ENCODE results near the gene PEX5L. TPM values are rescaled to one million over a fixed set of nuclear protein-coding genes. Genes with fewer than 3 reads are reported as not detected.

The PEX5L gene
- total RNA-seq, 1 experiment from 2014 or later, result 3.2 TPM

DNA sequence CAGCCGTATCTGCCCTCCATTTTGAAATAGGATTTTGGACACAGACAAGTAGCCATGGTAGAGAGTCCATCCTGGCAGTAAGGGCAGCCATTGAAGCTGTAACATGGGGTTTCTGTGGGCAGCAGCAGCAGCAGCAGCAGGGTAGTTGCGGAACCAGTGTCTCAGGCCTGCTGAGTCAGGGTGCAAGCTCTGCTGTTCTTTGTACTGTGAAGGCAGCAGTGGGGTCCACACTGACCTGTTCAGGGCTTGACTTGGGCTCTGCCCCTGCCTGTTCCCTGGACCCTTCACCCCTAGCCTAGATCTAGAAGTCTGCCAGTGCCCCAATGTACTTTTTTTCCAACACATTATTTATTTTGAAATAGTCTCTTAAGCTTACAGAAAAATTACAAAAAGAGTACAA lies 9.7 kb downstream of the PEX5L start:
- ATAC-seq, result no peak
- TF ChIP-seq ZNF138 (CRISPR knock-in tag; conservative IDR thresholded peaks at IDR 0.05) (no peak), FOXK1 (CRISPR knock-in tag; IDR thresholded peaks at IDR 0.05) (no peak), GABPB1 (CRISPR knock-in tag; IDR thresholded peaks at IDR 0.05) (no peak), MXD4 (CRISPR knock-in tag; IDR thresholded peaks at IDR 0.05; ENCODE audit: borderline replicate concordance) (no peak), GTF2I (CRISPR knock-in tag; conservative IDR thresholded peaks at IDR 0.05) (no peak)
- TF ChIP-seq, protein P1, sequence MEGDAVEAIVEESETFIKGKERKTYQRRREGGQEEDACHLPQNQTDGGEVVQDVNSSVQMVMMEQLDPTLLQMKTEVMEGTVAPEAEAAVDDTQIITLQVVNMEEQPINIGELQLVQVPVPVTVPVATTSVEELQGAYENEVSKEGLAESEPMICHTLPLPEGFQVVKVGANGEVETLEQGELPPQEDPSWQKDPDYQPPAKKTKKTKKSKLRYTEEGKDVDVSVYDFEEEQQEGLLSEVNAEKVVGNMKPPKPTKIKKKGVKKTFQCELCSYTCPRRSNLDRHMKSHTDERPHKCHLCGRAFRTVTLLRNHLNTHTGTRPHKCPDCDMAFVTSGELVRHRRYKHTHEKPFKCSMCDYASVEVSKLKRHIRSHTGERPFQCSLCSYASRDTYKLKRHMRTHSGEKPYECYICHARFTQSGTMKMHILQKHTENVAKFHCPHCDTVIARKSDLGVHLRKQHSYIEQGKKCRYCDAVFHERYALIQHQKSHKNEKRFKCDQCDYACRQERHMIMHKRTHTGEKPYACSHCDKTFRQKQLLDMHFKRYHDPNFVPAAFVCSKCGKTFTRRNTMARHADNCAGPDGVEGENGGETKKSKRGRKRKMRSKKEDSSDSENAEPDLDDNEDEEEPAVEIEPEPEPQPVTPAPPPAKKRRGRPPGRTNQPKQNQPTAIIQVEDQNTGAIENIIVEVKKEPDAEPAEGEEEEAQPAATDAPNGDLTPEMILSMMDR (IDR thresholded peaks at IDR 0.05), result no peak
- TF ChIP-seq, protein P2, sequence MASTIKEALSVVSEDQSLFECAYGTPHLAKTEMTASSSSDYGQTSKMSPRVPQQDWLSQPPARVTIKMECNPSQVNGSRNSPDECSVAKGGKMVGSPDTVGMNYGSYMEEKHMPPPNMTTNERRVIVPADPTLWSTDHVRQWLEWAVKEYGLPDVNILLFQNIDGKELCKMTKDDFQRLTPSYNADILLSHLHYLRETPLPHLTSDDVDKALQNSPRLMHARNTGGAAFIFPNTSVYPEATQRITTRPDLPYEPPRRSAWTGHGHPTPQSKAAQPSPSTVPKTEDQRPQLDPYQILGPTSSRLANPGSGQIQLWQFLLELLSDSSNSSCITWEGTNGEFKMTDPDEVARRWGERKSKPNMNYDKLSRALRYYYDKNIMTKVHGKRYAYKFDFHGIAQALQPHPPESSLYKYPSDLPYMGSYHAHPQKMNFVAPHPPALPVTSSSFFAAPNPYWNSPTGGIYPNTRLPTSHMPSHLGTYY (CRISPR knock-in tag; IDR thresholded peaks at IDR 0.05), result no peak
- TF ChIP-seq, protein P3, sequence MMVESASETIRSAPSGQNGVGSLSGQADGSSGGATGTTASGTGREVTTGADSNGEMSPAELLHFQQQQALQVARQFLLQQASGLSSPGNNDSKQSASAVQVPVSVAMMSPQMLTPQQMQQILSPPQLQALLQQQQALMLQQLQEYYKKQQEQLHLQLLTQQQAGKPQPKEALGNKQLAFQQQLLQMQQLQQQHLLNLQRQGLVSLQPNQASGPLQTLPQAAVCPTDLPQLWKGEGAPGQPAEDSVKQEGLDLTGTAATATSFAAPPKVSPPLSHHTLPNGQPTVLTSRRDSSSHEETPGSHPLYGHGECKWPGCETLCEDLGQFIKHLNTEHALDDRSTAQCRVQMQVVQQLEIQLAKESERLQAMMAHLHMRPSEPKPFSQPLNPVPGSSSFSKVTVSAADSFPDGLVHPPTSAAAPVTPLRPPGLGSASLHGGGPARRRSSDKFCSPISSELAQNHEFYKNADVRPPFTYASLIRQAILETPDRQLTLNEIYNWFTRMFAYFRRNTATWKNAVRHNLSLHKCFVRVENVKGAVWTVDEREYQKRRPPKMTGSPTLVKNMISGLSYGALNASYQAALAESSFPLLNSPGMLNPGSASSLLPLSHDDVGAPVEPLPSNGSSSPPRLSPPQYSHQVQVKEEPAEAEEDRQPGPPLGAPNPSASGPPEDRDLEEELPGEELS (CRISPR knock-in tag; IDR thresholded peaks at IDR 0.05), result no peak
- TF ChIP-seq, protein P4, sequence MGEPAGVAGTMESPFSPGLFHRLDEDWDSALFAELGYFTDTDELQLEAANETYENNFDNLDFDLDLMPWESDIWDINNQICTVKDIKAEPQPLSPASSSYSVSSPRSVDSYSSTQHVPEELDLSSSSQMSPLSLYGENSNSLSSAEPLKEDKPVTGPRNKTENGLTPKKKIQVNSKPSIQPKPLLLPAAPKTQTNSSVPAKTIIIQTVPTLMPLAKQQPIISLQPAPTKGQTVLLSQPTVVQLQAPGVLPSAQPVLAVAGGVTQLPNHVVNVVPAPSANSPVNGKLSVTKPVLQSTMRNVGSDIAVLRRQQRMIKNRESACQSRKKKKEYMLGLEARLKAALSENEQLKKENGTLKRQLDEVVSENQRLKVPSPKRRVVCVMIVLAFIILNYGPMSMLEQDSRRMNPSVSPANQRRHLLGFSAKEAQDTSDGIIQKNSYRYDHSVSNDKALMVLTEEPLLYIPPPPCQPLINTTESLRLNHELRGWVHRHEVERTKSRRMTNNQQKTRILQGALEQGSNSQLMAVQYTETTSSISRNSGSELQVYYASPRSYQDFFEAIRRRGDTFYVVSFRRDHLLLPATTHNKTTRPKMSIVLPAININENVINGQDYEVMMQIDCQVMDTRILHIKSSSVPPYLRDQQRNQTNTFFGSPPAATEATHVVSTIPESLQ (CRISPR knock-in tag; IDR thresholded peaks at IDR 0.05), result no peak
- Mint-ChIP-seq H3K9me3 (no peaks in the 10 kb centered on the region), H3K4me1 (peaks cover 6% of the 10 kb centered on the region), H3K4me3 (no peak overlapping the region), H3K36me3 (no peaks in the 10 kb centered on the region), H3K27ac (no peak overlapping the region), H3K27me3 (ENCODE audit: low read depth) (no peaks in the 10 kb centered on the region)
- POLR2A ChIA-PET, result interaction anchor here (0.6 kb wide), 1 partner anchor 378 kb away, joined by 5 read pairs; no protein-coding TSS in a partner anchor
- CTCF ChIA-PET, result no interaction called here
- no peak for DNase-seq (ENCODE audit: low spot score)

DNA sequence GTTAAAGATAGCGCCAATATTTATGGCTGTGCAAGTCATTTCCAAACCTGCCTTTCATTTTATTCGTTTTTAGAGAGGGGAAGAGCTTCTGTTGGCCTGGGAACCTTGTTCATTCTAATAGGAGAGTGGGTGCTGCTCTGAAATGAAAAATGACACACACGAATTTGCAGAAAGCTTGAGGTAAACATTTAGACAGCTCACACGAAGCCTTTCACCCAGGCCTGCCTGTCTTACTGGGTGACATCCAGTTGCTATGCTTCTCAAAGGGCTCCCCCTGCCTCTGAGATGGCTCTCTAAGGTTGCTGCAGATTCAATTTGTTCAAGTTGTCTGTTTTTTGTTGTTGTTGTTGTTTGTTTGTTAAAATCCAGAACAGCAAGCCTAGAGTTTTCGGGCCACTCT lies 18.2 kb downstream of the PEX5L start:
- Mint-ChIP-seq H3K4me1 (0 out of 2 replicates have a peak, but pooled peaks cover 3% of the 10 kb centered on the region), H3K27me3 (ENCODE audit: low read depth) (no peaks in the 10 kb centered on the region), H3K36me3 (no peaks in the 10 kb centered on the region), H3K9me3 (no peaks in the 10 kb centered on the region), H3K4me3 (no peak overlapping the region), H3K27ac (no peak overlapping the region)
- ChIA-PET CTCF (interaction anchor here (1.0 to 2.8 kb wide), 2 partner anchors 90 to 207 kb away, joined by 5 to 17 read pairs; no protein-coding TSS in a partner anchor), POLR2A (no interaction called here)
- DNase-seq (ENCODE audit: low spot score), result no peak
- peak; percentile 48; the same call in 1 of the 2 replicates for ATAC-seq
- TF ChIP-seq, protein P1 (IDR thresholded peaks at IDR 0.05), result no peak
- no peak for TF ChIP-seq GTF2I (CRISPR knock-in tag; conservative IDR thresholded peaks at IDR 0.05)

DNA sequence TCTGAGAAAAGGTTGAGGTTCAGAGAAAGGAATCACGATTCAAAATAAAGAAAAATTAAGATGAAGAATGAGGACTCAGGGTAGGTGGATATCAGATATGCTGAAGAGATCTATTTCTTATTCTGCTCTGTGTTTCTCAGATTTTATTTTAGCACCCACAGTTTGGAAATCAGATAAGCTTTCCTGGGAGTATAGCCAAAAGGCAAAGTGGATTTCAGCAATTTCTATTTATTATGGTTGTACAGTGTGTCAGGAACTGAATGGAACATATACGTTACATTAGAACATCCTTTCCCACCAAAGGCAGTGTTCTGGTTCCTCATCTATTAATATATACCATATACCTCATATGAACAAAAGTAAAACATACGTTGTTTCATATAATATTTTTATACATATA lies 18.9 kb downstream of the PEX5L start:
- Mint-ChIP-seq H3K4me1 (0 out of 2 replicates have a peak, but pooled peaks cover 3% of the 10 kb centered on the region), H3K4me3 (no peak overlapping the region), H3K27ac (no peak overlapping the region), H3K9me3 (no peaks in the 10 kb centered on the region), H3K27me3 (ENCODE audit: low read depth) (no peaks in the 10 kb centered on the region), H3K36me3 (no peaks in the 10 kb centered on the region)
- DNase-seq (ENCODE audit: low spot score) (no peak), ATAC-seq (no peak)
- CTCF ChIA-PET, result interaction anchor here (1.0 to 2.8 kb wide), 2 partner anchors 89 to 206 kb away, joined by 5 to 17 read pairs; no protein-coding TSS in a partner anchor
- POLR2A ChIA-PET, result no interaction called here
- TF ChIP-seq MXD4 (CRISPR knock-in tag; IDR thresholded peaks at IDR 0.05; ENCODE audit: borderline replicate concordance) (no peak), FOXK1 (CRISPR knock-in tag; IDR thresholded peaks at IDR 0.05) (no peak), ZNF219 (CRISPR knock-in tag; IDR thresholded peaks at IDR 0.05; ENCODE audit: borderline replicate concordance) (no peak), SMAD3 (CRISPR knock-in tag; IDR thresholded peaks at IDR 0.05; ENCODE audit: borderline replicate concordance) (no peak)
- TF ChIP-seq, protein P5, sequence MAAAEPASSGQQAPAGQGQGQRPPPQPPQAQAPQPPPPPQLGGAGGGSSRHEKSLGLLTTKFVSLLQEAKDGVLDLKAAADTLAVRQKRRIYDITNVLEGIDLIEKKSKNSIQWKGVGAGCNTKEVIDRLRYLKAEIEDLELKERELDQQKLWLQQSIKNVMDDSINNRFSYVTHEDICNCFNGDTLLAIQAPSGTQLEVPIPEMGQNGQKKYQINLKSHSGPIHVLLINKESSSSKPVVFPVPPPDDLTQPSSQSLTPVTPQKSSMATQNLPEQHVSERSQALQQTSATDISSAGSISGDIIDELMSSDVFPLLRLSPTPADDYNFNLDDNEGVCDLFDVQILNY (CRISPR knock-in tag; IDR thresholded peaks at IDR 0.05), result no peak
- TF ChIP-seq, protein P6, sequence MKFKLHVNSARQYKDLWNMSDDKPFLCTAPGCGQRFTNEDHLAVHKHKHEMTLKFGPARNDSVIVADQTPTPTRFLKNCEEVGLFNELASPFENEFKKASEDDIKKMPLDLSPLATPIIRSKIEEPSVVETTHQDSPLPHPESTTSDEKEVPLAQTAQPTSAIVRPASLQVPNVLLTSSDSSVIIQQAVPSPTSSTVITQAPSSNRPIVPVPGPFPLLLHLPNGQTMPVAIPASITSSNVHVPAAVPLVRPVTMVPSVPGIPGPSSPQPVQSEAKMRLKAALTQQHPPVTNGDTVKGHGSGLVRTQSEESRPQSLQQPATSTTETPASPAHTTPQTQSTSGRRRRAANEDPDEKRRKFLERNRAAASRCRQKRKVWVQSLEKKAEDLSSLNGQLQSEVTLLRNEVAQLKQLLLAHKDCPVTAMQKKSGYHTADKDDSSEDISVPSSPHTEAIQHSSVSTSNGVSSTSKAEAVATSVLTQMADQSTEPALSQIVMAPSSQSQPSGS (CRISPR knock-in tag; IDR thresholded peaks at IDR 0.05; ENCODE audit: borderline replicate concordance, low read depth), result no peak
- TF ChIP-seq, protein P7, sequence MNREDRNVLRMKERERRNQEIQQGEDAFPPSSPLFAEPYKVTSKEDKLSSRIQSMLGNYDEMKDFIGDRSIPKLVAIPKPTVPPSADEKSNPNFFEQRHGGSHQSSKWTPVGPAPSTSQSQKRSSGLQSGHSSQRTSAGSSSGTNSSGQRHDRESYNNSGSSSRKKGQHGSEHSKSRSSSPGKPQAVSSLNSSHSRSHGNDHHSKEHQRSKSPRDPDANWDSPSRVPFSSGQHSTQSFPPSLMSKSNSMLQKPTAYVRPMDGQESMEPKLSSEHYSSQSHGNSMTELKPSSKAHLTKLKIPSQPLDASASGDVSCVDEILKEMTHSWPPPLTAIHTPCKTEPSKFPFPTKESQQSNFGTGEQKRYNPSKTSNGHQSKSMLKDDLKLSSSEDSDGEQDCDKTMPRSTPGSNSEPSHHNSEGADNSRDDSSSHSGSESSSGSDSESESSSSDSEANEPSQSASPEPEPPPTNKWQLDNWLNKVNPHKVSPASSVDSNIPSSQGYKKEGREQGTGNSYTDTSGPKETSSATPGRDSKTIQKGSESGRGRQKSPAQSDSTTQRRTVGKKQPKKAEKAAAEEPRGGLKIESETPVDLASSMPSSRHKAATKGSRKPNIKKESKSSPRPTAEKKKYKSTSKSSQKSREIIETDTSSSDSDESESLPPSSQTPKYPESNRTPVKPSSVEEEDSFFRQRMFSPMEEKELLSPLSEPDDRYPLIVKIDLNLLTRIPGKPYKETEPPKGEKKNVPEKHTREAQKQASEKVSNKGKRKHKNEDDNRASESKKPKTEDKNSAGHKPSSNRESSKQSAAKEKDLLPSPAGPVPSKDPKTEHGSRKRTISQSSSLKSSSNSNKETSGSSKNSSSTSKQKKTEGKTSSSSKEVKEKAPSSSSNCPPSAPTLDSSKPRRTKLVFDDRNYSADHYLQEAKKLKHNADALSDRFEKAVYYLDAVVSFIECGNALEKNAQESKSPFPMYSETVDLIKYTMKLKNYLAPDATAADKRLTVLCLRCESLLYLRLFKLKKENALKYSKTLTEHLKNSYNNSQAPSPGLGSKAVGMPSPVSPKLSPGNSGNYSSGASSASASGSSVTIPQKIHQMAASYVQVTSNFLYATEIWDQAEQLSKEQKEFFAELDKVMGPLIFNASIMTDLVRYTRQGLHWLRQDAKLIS (CRISPR knock-in tag; IDR thresholded peaks at IDR 0.05; ENCODE audit: borderline replicate concordance), result no peak

Measured in WTC11 (cell line).